Stimulated activated CD4-positive, alpha-beta T cell treated with anti-CD3 and anti-CD28 coated beads, Interleukin-2, amount 100 ng/mL, for 4 hours (primary cell): ENCODE data around the gene SSC4D.
"Not testable (repeated sequence)": the region's sequence is repeated elsewhere in the genome, so short reads cannot be mapped to it uniquely, and the experiment has no call there.

Source experiments
- DNase-seq: peaks from one replicate; pipeline ENCODE4 v3.0.0-alpha.2; 2020; ENCODE audit warnings: low read depth

SSC4D gene

DNA sequence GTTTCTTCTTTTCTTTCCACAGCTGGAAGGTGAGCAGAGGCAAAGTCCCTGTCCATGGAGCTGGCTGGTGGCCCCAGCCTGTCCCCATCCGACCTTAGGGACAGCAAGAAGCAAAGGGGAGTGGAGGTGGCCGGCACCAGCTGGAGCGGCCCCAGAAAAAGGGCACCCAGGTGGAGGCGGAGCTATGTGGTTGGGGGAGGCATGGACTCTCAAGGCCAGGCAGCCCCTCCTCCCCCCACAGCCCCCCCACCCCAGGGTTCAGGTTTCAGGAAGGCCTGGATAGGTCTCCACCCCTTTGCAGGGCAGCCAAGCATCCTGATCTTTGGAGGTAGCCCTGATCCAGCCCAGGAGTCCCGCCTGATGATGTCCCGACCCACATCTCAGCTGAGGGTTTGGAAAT lies at the start of gene SSC4D:
TSS of gene SSC4D (minus strand) at position 161 of the 400 bp plus-strand sequence. CDS start 5,258 bp downstream, outside the sequence.
- no peak for DNase-seq

DNA sequence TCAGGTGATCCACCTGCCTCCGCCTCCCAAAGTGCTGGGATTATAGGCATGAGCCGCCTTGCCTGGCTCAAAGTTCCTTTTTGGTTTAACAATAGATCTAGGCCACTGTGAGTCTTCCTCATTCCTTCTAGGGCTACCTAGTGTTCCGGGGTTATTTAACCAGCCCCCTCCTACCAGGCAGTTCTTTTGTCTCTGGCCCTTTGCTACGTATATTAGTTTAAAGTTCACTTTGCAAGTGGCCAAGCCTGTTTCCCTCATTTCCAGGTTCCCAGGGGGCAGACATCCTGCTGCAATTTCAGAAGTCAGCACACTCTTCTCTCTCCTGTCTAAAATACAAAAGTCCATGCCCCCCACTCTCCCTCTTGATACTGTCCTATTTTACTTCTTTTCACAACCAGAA lies 49.0 kb upstream of the SSC4D start:
- DNase-seq, result not testable (repeated sequence)

DNA sequence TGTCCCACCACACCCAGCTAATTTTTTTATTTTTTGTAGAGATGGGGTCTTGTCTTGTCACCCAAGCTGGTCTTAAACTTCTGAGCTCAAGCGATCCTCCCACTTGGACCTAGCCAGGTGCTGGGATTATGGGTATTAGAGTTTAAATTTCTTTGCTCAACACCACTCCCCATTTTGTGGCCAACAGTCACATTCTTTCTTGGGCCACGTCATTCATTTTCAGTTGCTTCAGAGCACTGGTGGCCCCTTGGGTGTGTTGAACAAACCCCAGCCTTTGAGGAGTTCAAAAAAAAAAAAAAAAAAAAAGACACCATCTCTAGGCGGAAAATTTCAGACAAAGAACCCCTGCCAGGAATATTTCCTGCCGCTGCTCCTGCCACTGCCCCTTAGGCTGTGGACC lies 47.5 kb upstream of the SSC4D start:
- not testable (repeated sequence) for DNase-seq

DNA sequence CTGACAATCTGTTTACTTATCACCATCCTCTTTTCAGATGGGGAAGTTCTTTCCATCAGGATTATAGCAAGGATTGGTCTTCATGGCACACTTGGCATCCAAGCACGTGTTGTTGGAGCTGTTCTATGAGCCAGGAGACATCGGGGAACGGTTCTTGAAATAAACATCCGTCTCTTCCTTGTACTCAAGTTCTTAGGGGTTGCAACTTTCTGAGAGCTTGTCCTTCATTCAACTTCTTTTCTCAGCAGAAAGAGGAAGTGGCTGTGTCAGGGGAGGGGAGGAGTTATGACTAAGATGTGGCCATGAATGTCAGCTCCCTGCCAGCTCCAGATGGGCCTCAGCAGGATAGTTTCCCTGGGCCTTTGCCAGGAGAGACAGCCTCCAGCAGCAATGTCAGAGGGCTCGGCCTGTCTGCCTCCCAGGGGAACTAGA lies 36.1 kb upstream of the SSC4D start:
- not testable (repeated sequence) for DNase-seq

DNA sequence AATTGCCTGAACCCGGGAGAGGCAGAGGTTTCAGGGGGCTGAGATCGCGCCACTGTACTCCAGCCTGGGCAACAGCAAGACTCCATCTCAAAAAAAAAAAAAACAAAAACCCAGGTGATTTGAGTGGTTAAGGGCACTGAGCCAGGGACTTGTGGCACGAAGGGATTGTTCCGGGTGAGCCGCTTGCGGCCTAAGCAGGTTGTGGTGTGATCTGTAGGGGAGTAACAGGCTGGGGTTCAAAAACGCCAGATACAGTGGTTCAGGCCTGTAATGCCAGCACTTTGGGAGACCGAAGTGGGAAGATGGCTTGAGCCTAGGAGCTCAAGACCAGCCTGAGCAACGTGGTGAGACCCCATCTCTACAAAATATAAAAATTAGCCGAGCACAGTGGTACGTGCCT lies 34.3 kb upstream of the SSC4D start:
- DNase-seq, result not testable (repeated sequence)

DNA sequence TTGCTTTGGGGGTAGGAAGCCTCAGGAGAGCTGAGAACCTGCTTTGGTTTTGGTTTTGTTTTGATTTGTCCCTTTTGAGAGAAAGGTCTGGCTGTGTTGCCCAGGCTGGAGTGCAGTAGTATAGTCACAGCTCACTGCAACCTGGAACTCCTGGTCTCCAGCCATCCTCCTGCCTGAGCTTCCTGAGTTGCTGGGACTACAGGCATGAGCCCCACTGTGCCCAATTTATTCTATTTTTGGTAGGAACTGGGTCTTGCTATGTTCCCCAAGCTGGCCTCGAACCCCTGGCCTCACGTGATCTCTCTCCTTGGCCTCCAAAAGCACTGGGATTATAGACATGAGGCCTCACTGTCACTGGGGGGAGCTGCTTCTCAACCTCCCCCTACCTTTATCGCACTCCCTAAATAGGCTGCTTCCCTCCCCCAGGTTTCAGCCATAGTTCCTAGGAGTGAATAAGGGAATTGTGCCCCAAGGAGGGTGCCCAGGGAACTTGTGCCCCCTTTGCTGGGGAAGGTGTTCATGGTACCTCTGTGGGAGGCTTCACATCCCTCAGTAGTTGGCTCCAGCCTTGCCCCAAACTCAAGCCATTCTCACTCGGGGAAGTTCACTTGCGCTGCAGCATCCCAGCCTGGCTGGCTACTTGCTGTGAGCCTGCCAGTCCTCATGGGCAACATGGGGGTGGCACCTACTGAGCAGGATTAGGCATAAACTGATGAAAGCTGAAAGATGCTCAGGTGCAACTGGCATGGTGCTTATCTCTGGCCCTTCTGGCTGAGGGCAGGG lies 33.4 kb upstream of the SSC4D start:
- DNase-seq, result not testable (repeated sequence)

DNA sequence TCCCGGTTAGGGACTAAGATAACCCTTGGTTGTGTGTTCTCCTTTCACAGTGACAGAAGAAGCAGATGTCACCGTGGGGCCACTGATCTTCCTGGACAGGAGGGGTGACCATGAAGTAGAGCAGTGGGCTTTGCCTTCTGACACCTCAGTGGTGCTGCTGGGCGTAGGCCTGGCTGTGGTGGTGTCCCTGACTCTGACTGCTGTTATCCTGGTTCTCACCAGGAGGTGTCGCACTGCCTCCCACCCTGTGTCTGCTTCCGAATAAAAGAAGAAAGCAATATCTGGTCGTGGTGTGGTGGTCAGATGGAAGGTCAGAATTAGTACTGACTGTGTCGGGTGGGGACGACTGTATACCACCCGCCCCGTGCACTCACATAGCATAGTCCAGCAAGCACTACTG lies 32.3 kb upstream of the SSC4D start:
- DNase-seq, result not testable (repeated sequence)

DNA sequence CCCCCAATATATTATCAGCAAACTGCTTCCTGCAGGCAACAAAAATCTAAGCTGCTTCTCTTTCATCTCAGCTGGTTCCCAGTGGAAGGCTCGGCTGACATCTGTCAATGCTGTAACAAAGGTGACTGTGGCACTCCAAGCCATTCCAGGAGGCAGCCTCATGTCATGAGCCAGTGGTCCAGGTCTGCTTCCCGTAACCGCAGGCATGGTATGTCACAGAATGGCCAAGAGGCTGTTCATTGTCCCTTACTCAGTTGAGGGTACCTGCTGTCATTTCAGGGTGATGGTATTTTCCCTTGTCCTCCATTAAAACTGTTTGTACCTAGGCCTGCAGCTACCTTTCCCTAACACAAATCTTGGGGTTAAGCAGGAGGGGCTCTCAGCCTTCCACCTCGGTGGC lies 30.9 kb upstream of the SSC4D start:
- not testable (repeated sequence) for DNase-seq

DNA sequence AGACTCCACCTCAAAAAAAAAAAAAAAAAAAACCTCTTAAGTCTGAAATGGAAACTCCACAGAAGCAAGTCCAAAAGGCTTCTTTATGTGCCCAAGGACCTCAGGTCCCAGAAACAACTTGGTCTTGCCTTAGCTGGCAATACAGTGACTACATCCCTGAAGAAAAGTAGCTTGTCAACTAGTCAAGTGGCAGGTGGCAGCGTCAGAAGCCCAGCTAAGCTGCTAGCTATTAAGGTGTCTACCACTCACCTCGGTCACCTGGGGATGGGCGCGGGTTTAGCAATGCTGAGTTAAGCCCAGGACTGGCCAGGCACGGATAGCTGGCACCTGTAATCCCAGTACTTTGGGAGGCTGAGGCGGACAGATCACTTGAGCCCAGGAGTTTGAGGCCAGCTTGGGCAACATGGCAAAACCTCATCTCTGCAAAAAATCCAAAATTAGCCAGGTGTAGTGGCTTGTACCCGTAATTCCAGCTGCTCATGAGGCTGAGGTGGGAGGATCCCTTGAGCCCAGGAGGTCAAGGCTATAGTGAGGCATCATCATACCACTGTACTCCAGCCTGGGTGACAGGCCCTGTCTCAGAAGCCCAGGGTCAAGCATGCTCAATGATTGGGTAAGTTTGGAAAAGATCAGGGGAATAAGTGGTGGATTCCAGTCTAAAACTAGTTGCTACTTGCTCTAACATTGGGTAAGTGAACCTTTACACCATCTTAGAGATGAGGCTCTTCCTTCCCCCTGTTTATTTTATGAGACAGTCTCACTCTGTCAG lies 29.8 kb upstream of the SSC4D start:
- not testable (repeated sequence) for DNase-seq

DNA sequence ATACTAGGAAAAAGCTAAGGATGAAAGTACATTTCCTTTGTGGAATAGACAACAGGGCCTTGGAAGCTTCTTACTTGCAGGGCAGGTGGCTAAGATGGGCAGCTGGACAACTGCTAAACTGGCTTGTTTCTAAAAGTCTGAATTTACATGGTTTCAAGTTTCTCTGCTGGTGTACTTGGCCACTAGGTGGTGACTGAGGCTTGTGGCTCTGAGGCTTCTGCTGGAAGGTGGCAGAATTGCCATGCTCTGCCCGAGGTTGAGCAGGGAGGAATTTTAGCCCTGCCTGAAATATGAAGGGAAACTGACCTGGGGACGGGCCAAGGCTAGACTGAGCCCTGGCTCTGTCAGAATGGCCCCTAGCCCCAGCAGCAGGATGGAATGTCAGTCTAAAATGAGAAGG lies 28.4 kb upstream of the SSC4D start:
- DNase-seq, result peak; percentile 45

DNA sequence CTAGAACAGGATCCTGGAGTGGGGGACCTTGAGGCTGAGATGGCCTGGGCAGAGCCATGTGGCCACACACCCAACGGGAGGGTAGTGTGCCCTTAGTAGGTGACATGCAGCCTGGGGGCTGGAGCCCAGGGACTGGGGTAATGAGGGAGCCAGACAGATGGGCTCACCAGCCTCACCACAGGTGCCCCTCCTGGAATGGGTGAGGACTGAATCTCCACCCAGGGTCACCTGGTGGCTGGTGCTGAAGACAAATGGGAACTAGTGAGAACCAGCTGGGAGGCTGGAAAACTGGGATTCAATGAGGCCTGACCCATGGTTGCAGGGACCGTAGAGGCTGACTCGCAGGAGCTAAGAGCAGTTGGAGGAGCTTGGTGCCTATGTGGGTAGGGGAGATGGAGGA lies 21.3 kb upstream of the SSC4D start:
- no peak for DNase-seq

DNA sequence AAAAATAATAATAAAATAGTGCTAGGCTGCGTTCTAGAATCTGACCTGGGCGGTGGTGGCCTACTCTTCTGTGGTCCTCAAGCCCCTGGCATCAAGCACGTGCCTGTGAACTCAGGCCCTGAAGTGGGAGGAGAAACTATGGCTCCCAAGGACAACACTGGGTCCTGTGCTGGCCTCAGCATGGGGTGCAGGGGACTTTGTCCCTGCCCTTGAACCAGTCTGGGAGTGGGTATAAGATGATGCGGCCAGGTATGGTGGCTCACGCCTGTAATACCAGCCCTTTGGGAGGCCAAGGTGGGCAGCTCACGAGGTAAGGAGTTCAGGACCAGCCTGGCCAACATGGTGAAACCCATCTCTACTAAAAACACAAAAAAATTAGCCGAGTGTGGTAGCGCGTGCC lies 20.7 kb upstream of the SSC4D start:
- no peak for DNase-seq

DNA sequence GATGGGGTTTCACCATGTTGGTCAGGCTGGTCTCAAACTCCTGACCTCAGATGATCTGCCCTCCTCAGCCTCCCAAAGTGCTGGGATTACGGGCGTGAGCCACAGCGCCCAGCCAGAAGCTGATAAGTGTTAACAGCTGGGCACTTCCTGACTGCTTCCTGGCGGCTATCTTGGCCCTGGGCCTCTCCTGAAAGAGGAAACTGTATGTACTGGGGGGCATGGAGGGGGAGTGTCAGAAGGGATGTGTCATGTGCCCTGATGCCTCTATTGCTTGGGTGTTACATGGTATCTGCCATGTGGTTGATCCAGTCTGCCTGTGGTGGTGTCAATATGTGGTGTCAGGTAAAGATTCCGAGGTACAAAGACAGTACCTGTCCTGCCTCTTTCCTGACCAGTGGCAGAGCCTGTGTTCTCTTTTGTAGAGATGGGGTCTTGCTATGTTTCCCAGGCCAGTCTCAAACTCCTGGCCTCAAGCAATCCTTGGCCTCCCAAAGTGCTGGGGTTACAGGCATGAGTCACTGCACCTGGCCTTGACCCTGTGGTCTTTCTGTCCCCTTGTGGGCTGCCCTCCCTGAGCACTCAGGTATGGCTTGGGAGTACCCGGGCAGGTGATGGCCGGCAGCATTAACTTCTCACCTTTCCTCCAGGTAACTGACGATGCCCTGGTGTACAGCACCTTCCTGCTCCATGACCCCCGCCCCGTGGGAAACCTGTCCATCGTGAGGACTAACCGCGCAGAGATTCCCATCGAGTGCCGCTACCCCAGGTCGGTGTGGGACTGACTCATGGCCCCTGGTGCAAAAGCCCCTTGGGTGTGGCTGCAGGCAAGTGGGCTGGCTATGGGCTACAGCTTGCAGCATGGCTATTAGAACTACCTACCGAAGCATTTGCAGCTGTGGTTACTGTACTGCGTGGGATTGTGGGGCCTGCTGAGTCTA lies 19.6 kb upstream of the SSC4D start:
- DNase-seq, result no peak

DNA sequence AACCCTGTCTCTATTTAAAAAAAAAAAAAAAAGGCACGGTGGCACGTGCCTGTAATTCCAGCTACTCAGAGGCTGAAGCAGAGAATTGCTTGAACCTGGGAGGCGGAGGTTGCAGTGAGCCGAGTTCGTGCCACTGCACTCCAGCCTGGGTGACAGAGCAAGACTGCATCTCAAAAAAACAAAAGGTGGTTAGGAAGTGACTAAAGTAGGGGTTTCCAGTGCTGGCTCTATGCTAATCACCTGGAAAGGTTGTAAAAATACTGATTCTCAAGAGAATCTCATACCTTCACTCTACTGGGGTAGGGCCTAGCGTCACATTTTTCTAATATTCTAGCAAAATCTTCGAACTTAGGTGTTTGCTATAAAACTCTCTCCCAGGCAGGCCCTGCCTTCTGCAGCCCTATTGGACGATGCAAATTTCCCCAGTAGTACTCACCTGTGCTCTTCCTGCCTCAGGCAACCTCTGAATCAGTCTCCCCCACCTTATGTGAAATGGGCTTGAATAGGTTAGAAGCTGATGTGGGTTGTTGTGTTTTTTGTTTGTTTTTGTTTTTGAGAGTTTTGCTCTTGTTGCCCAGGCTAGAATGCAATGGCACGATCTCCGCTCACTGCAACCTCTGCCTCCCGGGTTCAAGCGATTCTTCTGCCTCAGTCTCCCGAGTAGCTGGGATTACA lies 18.8 kb upstream of the SSC4D start:
- no peak for DNase-seq

DNA sequence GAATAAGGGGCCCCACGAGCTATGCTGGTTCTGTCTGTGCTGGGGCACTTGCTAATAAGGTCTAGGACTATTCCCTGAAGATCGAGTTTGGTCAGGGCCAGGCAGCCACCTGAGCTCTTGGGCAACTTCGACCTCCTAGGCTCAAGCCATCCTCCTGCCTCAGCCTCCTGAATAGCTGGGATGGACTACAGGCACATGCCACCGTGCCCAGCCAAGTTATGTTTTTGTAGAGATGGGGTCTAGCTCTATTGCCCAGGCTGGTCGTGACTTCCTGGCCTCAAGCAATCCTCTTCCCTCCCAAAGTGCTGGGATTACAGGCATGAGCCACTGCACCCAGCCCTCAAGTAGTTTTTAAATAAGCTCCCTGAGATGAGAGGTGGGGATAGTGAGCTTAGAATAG lies 18.1 kb upstream of the SSC4D start:
- no peak for DNase-seq

DNA sequence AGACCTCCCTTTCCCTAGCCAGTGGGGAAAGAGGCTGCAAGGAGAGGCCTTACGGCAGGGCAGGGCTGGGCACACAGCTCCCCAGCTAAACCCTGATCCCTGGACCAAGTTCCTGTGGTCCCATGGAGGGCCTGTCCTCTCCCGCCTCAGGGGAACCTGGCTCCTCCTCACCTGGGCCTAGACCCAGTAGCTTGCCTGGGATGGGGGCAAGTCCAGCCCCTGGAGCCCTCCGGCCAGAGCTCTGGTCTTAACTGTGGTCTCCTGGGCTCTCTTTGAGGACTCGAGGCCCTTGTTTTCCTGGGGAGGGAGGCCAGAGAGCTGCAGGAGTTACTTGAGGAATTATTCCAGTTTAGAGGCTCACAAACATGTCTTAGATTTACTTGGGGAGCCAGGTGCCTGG lies 16.7 kb upstream of the SSC4D start:
- DNase-seq, result no peak

DNA sequence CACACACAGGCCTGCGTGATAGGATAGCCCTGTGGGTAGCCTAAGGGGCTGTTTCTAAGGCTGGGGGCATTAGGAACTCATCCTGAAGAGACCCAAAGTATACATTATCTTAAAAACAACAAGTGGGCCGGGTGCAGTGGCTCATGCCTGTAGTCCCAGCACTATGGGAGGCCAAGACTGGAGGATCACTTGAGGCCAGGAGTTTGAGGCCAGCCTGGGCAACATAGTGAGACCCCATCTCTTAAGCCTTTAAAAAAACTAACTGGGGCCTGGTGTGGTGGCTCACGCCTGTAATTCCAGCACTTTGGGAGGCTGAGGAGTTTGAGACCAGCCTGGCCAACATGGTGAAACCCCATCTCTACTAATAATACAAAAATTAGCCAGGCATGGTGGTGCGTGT lies 16.1 kb upstream of the SSC4D start:
- DNase-seq, result not testable (repeated sequence)

DNA sequence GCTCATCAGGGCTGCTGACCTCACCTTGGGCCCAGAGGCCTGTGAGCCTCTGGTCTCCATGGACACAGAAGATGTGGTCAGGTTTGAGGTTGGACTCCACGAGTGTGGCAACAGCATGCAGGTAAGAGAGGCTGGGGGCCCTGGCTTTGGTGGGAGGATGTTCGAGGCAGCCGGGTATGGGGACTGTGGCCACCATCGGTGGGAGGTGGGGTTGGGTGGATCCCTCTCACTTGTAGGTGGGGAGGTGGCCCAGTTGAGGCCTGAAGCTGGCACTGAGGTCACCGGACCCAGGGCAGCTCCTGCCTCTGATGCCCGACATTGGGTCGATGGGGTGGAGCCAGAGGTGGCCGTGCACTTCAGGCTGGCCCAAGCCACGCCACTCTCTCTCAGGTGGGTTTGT lies 15.7 kb upstream of the SSC4D start:
- no peak for DNase-seq

DNA sequence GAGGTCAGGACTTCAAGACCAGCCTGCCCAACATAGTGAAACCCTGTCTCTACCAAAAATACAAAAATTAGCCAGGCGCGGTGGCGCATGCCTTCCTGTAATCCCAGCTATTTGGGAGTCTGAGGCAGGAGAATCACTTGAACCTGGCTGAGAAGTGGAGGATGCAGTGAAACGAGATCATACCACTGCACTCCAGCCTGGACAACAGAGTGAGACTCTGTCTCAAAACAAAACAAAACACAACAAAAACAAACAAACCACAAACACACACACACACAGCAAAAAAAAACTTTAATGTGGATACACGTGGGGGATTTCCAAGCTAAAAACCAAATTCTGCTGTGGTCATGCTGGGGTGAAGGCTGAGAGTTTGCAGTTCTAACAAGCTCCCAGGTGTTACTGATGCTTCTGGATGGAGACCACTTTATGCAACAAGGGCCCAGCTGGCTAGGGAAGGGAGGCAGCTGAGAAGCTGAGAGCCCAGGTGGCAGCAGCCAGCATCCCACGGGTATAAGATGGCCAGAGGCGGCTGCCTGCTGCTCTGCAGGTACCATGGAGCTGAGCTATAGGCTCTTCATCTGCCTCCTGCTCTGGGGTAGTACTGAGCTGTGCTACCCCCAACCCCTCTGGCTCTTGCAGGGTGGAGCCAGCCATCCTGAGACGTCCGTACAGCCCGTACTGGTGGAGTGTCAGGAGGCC lies 15.1 kb upstream of the SSC4D start, which contains the start of gene ZP3:
TSS of gene ZP3 (plus strand) at position 538 of the 699 bp plus-strand sequence. CDS start at position 553, 15 bp downstream.
- no peak for DNase-seq

DNA sequence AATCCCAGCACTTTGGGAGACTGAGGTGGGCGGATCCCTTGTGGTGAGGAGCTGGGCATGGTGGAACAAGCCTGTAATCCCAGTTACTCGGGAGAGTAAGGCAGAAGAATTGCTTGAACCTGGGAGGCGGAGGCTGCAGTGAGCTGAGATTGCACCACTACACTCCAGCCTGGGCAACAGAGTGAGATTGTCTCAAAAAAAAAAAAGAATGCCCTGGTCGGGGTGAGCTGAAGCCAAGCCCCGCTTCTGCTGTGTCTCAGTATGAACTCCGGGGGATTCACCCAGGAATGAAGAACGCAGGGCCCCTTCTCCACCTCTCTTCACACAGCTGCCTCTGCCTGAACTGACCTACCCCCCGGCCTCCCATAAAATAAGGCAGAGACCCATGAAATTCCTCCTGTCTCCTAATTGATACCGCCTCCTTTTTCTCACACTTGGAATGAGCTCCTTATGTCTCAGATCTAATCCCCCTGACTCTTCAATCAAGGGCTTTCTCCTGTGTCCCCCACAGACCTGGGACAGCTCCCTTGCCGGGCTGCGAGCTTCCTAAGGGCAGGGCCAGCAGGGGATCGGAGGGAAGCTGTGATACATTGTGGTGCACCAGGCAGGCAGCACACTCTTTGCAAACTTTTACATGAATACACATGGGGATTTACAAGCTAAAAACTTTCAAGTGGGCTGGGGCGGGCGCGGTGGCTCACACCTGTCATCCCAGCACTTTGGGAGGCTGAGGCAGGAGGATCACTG lies 14.3 kb upstream of the SSC4D start:
- no peak for DNase-seq
